ENCODE results near the gene NRXN3. TPM values are rescaled to one million over a fixed set of nuclear protein-coding genes. Genes with fewer than 3 reads are reported as not detected.

Gene NRXN3
- total RNA-seq, 1 experiment from 2014 or later, result 0.02 TPM

GRCh38 chr14:78790271-78790670 is 620.1 kb downstream of the NRXN3 start:
- Histone ChIP-seq H3K9me3 (replicated peaks) (no peaks in the 10 kb centered on the region), H3K36me3 (no peaks in the 10 kb centered on the region), H3K27me3 (no peaks in the 10 kb centered on the region), H3K27ac (no peak overlapping the region), H3K4me1 (no peaks in the 10 kb centered on the region), H3K4me3 (no peak overlapping the region)
- DNase-seq, result no peak

- H3K27me3 ChIP-seq, result no peaks in the 10 kb centered on the region
- no peak overlapping the region for H3K4me3 ChIP-seq
- no peaks in the 10 kb centered on the region for H3K9me3 ChIP-seq (replicated peaks)
- no peak for DNase-seq
- no peak overlapping the region for H3K27ac ChIP-seq
- H3K36me3 ChIP-seq, result no peaks in the 10 kb centered on the region
- H3K4me1 ChIP-seq, result no peaks in the 10 kb centered on the region
These were observed 628.6 kb downstream of the NRXN3 start for GRCh38 chr14:78798757-78799156.

GRCh38 chr14:78805570-78805969 is 635.4 kb downstream of the NRXN3 start:
- Histone ChIP-seq H3K36me3 (no peaks in the 10 kb centered on the region), H3K4me3 (no peak overlapping the region)

GRCh38 chr14:78823035-78823434 is 652.9 kb downstream of the NRXN3 start:
- Histone ChIP-seq H3K4me3 (no peak overlapping the region), H3K4me1 (no peaks in the 10 kb centered on the region), H3K27me3 (no peaks in the 10 kb centered on the region), H3K9me3 (replicated peaks) (no peaks in the 10 kb centered on the region), H3K27ac (no peak overlapping the region), H3K36me3 (no peaks in the 10 kb centered on the region)
- DNase-seq, result no peak

More at GRCh38 chr14:78805570-78805969, 635.4 kb downstream of the NRXN3 start:
- H3K27me3 ChIP-seq, result no peaks in the 10 kb centered on the region
- H3K4me1 ChIP-seq, result no peaks in the 10 kb centered on the region
- H3K9me3 ChIP-seq (replicated peaks), result no peaks in the 10 kb centered on the region
- H3K27ac ChIP-seq, result no peak overlapping the region
- DNase-seq, result no peak

GRCh38 chr14:78823516-78823915 is 653.3 kb downstream of the NRXN3 start:
- Histone ChIP-seq H3K4me3 (no peak overlapping the region), H3K9me3 (replicated peaks) (no peaks in the 10 kb centered on the region), H3K4me1 (no peaks in the 10 kb centered on the region), H3K36me3 (no peaks in the 10 kb centered on the region), H3K27me3 (no peaks in the 10 kb centered on the region), H3K27ac (no peak overlapping the region)
- no peak for DNase-seq

- Histone ChIP-seq H3K4me3 (no peak overlapping the region), H3K27ac (no peak overlapping the region), H3K36me3 (no peaks in the 10 kb centered on the region), H3K9me3 (replicated peaks) (no peaks in the 10 kb centered on the region), H3K4me1 (no peaks in the 10 kb centered on the region), H3K27me3 (no peaks in the 10 kb centered on the region; the same call in 1 of the 2 replicates)
- DNase-seq, result no peak
These were observed 659.1 kb downstream of the NRXN3 start for GRCh38 chr14:78829274-78829673.

- no peaks in the 10 kb centered on the region for H3K27me3 ChIP-seq
- H3K4me1 ChIP-seq, result no peaks in the 10 kb centered on the region
- DNase-seq, result peak; percentile 8 to 11
- no peaks in the 10 kb centered on the region for H3K9me3 ChIP-seq (replicated peaks)
- no peak overlapping the region for H3K4me3 ChIP-seq
- no peak overlapping the region for H3K27ac ChIP-seq
- H3K36me3 ChIP-seq, result no peaks in the 10 kb centered on the region
These were observed 664.7 kb downstream of the NRXN3 start for GRCh38 chr14:78834766-78835451.

- Histone ChIP-seq H3K27ac (no peak overlapping the region), H3K4me3 (no peak overlapping the region), H3K36me3 (no peaks in the 10 kb centered on the region), H3K9me3 (replicated peaks) (no peaks in the 10 kb centered on the region), H3K4me1 (no peaks in the 10 kb centered on the region), H3K27me3 (no peaks in the 10 kb centered on the region)
- DNase-seq, result no peak
These were observed 665.7 kb downstream of the NRXN3 start for GRCh38 chr14:78835909-78836308.

GRCh38 chr14:78836777-78837176 is 666.6 kb downstream of the NRXN3 start:
- H3K36me3 ChIP-seq, result no peaks in the 10 kb centered on the region
- no peak overlapping the region for H3K4me3 ChIP-seq
- no peaks in the 10 kb centered on the region for H3K9me3 ChIP-seq (replicated peaks)
- peak; percentile 38 to 64 for DNase-seq
- H3K4me1 ChIP-seq, result no peaks in the 10 kb centered on the region
- no peaks in the 10 kb centered on the region for H3K27me3 ChIP-seq
- no peak overlapping the region for H3K27ac ChIP-seq

GRCh38 chr14:78838959-78839358 is 668.8 kb downstream of the NRXN3 start:
- DNase-seq, result no peak
- no peaks in the 10 kb centered on the region for H3K27me3 ChIP-seq

GRCh38 chr14:78840898-78841297 is 670.7 kb downstream of the NRXN3 start:
- no peaks in the 10 kb centered on the region for H3K9me3 ChIP-seq (replicated peaks)
- H3K4me1 ChIP-seq, result no peaks in the 10 kb centered on the region
- no peaks in the 10 kb centered on the region for H3K27me3 ChIP-seq
- no peak for DNase-seq
- no peaks in the 10 kb centered on the region for H3K36me3 ChIP-seq
- H3K27ac ChIP-seq, result no peak overlapping the region
- no peak overlapping the region for H3K4me3 ChIP-seq

More at GRCh38 chr14:78838959-78839358, 668.8 kb downstream of the NRXN3 start:
- Histone ChIP-seq H3K27ac (no peak overlapping the region), H3K4me1 (no peaks in the 10 kb centered on the region), H3K36me3 (no peaks in the 10 kb centered on the region), H3K4me3 (no peak overlapping the region), H3K9me3 (replicated peaks) (no peaks in the 10 kb centered on the region)

GRCh38 chr14:78847801-78848200 is 677.6 kb downstream of the NRXN3 start:
- Histone ChIP-seq H3K4me1 (no peaks in the 10 kb centered on the region), H3K9me3 (replicated peaks) (no peaks in the 10 kb centered on the region), H3K27me3 (no peaks in the 10 kb centered on the region), H3K27ac (no peak overlapping the region), H3K4me3 (no peak overlapping the region), H3K36me3 (no peaks in the 10 kb centered on the region)
- no peak for DNase-seq

GRCh38 chr14:78848234-78848820 is 678.2 kb downstream of the NRXN3 start:
- Histone ChIP-seq H3K27me3 (no peaks in the 10 kb centered on the region), H3K4me1 (no peaks in the 10 kb centered on the region), H3K4me3 (no peak overlapping the region), H3K27ac (no peak overlapping the region), H3K9me3 (replicated peaks) (no peaks in the 10 kb centered on the region), H3K36me3 (no peaks in the 10 kb centered on the region)
- peak; percentile 15 to 48 for DNase-seq

- H3K9me3 ChIP-seq (replicated peaks), result no peaks in the 10 kb centered on the region
- no peak overlapping the region for H3K27ac ChIP-seq
- no peak overlapping the region for H3K4me3 ChIP-seq
These were observed 679.8 kb downstream of the NRXN3 start for GRCh38 chr14:78849952-78850351.

GRCh38 chr14:78851189-78851588 is 681.0 kb downstream of the NRXN3 start:
- Histone ChIP-seq H3K9me3 (replicated peaks) (no peaks in the 10 kb centered on the region), H3K36me3 (no peaks in the 10 kb centered on the region), H3K4me3 (no peak overlapping the region), H3K27ac (no peak overlapping the region), H3K27me3 (no peaks in the 10 kb centered on the region), H3K4me1 (no peaks in the 10 kb centered on the region)
- DNase-seq, result no peak

More at GRCh38 chr14:78849952-78850351, 679.8 kb downstream of the NRXN3 start:
- Histone ChIP-seq H3K36me3 (no peaks in the 10 kb centered on the region), H3K4me1 (no peaks in the 10 kb centered on the region), H3K27me3 (no peaks in the 10 kb centered on the region)
- no peak for DNase-seq

GRCh38 chr14:78852040-78852439 is 681.9 kb downstream of the NRXN3 start:
- no peaks in the 10 kb centered on the region for H3K4me1 ChIP-seq
- no peak overlapping the region for H3K27ac ChIP-seq
- no peaks in the 10 kb centered on the region for H3K36me3 ChIP-seq
- H3K9me3 ChIP-seq (replicated peaks), result no peaks in the 10 kb centered on the region
- DNase-seq, result no peak
- no peaks in the 10 kb centered on the region for H3K27me3 ChIP-seq
- H3K4me3 ChIP-seq, result no peak overlapping the region

Measured in SJCRH30 (cell line).